Ecto neural progenitor cell (in vitro differentiated cells): ENCODE results near the gene VWA2.
A peak's percentile ranks its signal among the peaks of the same experiment; 100 is the strongest.

Experiments used
- DNase-seq: peaks from one replicate; pipeline ENCODE4 v3.0.0-alpha.2; 2018; ENCODE audit warnings: low spot score

VWA2 gene

DNA sequence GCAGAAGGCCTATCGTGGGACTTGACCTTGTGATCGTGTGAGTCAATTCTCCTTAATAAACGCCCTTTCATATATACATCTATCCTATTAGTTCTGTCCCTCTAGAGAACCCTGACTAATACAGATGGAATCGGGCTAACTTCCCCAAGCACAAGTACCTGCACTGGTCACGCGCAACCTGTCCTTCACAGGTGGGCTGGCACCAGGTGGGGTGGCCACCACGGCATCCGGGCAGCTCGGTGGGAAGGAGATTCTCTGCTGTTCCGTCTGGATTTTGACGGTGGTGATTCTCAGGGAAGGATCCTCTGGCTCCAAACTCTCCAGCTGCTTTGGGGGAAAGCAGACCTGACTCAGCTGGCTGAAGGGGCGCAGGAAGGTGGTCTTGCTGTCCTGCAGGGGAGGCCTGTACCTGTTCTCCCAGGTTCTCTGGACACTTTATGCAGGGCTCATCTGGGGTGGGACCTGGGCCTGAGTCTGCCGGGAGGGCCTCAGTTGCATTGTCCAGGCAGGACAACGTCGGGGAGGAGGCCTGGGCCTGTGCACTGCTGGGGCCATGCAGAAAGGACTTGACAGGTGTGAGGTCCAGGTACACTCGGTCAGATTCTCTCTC is 61.1 kb downstream of the VWA2 start:
- DNase-seq, result no peak

DNA sequence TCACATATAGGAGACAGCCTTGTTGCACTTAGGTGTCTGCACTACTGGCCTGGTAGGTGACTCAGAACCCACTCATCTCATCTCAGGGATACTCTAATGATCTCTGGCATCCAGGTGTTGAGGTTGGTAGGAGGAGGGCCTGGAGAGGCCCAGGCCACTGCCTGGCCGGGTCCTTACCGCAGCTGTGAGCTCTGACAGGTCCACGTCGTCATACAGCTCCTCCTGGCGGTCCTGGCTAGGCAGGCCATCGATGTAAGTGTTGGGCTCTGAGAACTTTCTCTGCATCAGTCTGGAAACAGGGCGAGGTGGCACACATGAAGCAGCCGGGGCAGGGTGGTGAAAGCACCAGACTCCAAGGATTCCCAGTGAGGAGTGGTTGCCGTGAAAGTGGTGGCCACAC is 62.1 kb downstream of the VWA2 start:
- DNase-seq, result no peak

GRCh38 chr10:114301951-114302710 is 63.1 kb downstream of the VWA2 start:
- DNase-seq, result no peak

DNA sequence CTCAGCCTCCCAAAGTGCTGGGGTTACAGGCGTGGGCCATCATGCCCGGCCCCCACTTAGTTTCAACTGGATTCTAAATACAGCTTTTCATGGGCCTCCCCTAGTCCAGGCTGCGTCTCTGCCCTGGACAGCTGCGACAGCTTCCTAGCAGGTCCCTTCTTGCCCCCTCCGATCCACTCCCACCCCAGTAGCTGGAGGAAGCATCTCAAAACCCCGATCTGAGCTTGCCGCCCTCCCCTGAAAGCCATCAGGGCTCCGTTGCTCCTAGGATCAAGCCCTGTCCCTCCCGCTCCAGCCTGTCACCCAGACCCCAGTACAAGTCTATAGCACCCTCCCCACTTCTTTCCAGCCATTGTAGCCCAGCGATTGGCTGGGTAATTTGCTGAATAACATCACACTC is 64.5 kb downstream of the VWA2 start:
- no peak for DNase-seq

GRCh38 chr10:114304017-114304570 is 65.0 kb downstream of the VWA2 start:
- DNase-seq, result peak; percentile 81

GRCh38 chr10:114304571-114305421 is 65.7 kb downstream of the VWA2 start:
- peak; percentile 88 for DNase-seq

DNA sequence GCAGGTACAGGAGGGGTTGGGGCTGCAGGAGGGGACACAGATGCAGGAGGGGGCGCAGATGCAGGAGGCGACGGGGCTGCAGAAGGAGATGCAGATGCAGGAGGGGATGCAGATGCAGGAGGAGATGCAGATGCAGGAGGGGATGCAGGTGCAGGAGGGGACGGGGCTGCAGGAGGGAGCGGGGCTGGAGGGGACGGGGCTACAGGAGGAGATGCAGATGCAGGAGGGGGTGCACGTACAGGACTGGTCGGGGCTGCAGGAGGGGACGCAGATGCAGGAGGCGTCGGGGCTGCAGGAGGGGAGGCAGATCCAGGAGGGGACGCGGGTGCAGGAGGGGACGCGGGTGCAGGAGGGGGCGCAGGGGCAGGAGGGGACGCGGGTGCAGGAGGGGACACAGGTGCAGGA is 66.5 kb downstream of the VWA2 start:
- DNase-seq, result no peak

DNA sequence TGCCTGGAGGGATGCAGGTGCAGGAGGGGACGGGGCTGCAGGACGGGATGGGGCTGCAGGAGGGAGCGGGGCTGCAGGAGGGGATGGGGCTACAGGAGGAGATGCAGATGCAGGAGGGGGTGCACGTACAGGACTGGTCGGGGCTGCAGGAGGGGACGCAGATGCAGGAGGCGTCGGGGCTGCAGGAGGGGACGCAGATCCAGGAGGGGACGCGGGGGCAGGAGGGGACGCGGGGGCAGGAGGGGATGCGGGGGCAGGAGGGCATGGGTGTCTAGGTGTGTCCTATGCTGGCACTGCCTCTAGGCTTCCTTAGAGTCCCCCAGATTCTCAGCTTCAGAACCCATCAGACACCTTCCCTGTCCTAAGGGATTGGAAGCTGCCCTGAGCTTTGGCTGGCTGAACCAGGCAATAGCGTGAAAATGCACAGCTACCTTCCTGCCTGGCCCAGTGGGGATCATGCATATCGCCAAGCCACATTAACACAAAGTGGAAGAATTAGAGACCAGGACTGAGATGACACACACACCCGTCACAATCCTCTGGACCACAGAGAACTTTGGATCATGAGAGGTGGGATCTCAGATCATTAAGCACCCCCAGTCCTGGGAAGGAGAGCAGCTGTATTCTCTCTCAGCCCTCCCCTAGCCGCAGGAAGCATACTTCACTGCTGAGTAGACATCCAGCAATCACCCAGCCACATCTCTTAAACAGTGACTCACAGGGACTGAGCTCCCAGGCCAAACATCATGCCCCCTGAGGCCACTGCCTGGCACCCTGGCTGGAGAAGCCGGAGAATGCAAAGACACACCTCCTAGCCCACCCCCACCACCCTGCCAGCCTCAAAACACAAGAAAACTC is 67.3 kb downstream of the VWA2 start:
- DNase-seq, result no peak

DNA sequence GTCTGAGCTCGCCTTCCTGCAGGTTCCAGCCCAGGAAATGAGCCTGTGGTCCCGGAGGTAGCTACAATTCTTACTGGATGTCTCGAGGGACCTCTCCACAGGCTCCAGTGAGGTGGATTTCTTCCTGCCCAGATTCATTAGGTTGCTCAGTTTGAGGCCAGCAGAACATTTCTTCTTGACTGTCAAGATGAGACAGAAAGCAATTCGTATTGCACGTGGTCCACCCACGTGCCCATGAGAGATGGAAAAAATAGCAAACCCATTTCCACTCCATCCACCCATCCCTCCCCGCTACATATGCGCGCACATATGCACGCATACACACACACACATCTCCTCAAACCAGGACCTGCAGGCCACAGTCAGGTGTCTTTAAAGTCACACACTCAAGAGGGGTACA is 68.7 kb downstream of the VWA2 start:
- DNase-seq, result no peak

DNA sequence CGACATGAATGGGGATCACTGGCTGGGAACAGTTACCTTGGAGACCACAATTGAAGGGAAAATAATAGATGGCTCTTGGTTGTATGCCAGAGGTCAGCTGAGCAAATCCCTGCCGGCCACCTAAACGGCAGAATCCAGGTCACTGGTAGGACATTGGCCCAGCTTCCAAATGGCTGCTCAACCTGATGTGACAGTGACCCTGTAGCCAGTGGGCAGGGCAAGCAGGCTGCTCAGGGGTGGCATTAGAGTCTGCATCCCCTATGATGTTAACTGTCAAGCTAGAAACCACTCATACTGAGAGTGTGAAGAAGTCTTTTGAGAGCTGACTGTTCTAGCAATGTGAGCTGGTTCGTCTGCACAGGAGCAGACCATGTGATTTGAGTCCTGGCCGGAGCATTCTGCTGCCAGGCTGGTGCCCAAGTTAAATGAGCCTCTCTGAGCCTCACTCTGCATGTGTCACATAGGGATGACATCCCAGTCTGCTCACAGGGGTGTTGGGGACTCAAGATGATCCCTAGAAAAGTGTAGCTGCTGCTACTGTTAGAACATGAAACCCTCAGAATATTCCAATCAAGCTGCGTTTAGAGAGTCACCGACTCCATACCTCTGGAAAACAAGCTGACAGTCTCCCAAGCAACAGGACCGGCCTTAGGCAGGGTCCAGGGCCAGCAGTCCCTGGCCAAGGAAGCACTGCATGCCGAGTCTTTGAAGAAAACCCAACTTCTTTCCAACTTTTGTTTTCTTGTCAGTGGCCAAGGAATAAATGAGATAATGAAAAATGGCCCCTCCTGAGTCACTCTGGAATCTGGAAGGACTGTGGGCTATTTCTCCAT is 69.7 kb downstream of the VWA2 start:
- DNase-seq, result no peak

DNA sequence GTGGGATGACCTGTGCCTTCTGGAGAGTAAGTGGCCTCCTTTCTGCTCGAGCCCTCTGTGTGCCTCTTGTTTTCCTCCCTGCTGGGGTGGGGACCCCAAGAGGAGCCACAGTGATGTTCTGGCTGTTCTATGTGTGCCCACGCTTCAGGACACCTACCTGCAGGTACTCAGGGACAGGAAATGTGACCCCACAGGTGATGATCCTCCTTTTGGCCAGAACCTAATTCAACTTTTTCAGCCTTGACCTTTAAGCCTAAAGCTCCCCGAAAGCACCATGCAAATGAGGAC is 70.3 kb downstream of the VWA2 start:
- no peak for DNase-seq

DNA sequence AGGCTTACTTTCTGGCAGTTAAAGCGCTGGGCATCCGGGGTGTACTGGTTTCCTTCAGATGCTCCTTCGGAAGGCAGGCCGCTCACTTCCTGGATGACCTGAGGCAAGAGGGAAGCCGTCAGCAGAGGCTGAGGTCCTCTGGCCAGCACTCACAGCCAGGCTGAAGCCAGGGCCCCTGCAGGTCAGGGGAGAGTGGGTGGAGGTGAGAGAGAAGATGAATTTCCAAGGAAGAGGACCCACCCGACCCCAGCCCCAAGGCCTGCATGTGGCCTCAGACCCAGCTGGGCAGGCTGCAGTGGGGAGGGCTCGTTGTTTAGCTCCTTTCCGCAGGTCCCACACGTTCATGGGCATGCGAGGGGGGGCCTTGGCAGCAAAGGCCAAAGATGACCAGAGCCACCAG is 71.3 kb downstream of the VWA2 start:
- DNase-seq, result no peak

DNA sequence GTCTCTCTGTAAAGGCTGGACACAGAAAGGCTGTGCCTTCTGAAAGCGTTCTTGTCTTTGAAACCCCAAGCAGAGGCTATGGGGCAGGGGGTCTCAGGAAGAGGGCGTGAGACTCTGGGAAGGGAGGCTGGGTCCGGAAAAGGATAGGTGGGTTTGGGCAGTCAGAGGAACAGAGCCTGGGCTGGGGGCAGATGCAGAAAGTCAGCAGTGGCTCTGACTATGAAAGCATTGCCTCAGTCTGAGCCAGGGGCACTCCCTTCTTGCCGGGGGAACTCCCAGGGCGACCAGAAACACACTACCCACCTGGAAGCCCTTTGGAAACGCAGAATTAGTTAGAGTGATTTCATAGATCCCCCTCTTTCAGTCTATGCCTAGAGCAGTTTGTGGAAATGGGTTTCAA is 72.0 kb downstream of the VWA2 start:
- DNase-seq, result no peak

DNA sequence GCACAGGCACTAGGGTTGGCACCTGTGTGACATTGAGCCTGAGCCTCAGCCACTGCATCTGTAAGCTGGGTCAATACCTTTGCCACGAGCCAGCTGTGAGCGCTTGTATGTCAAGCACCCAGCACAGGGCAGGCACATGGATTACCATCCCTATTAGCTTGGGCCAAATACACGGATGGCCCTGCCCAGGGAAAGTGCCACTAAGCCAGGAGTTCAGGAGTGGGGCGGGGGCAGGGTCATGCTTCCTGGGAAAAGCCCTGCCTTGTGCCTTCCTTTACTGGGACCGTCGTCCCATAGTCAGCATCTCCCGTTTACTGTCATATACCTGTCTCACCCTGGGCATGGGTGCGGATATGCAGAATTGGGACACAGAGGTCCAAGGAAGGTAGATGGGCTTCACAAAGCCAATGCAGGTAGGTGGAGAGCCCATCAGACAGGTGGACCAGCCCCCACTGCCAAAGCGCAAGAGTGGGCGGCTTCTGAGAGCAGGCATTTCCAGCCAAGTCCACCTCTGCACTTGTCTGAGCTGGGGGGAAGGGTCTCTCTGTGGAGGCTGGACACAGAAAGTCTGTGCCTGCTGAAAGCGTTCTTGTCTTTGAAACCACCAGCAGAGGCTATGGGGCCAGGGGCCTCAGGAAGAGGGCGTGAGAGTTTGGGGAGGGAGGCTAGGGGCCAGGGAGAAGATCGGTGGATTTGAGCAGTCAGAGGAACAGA is 72.6 kb downstream of the VWA2 start:
- no peak for DNase-seq

- DNase-seq, result peak; percentile 15
Measured at GRCh38 chr10:114313139-114313538, 74.1 kb downstream of the VWA2 start.

DNA sequence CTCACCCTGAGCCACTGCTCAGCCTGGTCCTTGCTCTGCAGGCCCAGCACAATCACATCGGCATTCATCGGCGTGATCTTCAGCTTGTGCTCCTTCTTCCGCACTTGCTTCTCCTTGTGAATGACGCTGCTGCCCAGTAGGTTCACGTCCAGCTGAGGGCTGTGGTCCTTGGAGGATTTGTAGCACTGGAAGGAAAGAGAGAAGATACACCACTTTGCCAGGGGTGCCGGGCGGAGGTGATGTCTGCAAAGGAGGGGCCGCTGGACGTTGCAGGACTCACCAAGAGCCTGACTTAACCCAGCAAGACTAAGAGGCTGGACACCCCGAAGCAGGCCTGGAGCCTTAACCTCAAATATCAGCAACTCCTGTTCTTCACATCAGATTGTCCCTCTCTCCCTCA is 74.8 kb downstream of the VWA2 start:
- DNase-seq, result peak; percentile 34

DNA sequence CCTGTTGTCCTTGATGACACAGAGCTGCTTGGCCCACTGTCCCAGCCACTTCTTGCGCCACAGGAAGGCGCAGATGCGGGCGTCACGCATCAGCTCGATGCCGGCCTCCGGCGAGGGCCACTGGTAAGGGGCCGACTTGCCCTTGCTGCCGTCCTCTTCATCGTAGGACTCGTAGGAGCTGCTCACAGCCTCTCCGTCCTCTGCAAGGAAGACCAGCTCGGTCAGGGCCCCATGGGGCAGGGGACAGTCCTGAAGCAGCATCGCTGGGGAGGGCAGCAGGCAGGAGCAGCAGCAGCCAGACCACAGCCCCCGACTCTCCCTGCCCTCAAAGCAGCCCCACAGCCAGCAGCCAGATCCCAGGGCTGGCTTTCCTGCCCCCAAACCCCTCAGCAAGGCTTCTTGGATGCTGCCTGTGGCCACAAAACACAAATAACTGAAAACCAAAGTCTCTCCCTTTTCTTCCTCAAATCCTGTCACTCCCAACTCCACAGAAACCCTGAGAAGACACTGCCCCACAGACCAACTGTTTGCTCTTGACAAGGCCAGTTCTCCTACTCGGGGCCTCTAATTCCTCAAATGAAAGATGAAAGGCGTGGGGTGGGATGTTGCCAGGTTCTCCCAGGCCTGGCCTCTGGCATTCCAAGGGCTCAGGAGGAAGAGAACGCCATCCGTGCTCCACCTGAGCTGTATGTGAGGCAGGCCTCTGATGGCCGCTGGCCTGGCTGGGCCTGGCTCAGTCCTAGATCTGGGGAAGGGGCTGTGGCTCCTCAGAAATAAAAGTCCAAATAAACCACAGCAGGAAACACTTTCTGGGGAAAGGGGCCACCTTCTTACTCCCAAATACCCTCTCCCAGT is 76.7 kb downstream of the VWA2 start:
- peak; percentile 47 for DNase-seq

- DNase-seq, result peak; percentile 19
Measured at GRCh38 chr10:114316744-114317143, 77.7 kb downstream of the VWA2 start.
